CD4-positive, alpha-beta T cell (primary cell): ENCODE data around the gene BTBD19. TPM values are rescaled to one million over a fixed set of nuclear protein-coding genes. Genes with fewer than 3 reads are reported as not detected.

ENCODE experiments used
- ATAC-seq: fragments of 200-7000 bp; cut with Tn5 transposase; one replicate; pipeline ENCODE4 v1.10.0; 2022; ENCODE audit warnings: mild to moderate bottlenecking; ENCODE audit not compliant: poor library complexity
- CTCF ChIA-PET: fragments of 350-600 bp; sonication (Branson Sonifier 250); formaldehyde crosslinking; loops from one replicate; lab custom pipeline; 2021; ENCODE audit warnings: antibody characterized with exemption, inconsistent platforms; lab: Charles Lee
- POLR2A ChIA-PET: fragments of 350-600 bp; sonication (Branson Sonifier 250); formaldehyde crosslinking; loops from one replicate; lab custom pipeline; 2021; ENCODE audit warnings: antibody characterized with exemption, inconsistent platforms; lab: Charles Lee
- DNase-seq, 14 experiments: peaks; one replicate each; pipeline ENCODE4 v3.0.0-alpha.2; 2013 to 2020; ENCODE audit warnings: mixed read lengths in 2 of 14
- H3K27ac ChIP-seq, 2 donors: one replicate each; pipeline versions ENCODE4 v1.5.1 to v1.7.0; 2013; ENCODE audit warnings: low read length in 2 of 2, low read depth in 1 of 2, mild to moderate bottlenecking in 1 of 2
- H3K27me3 ChIP-seq, 2 experiments: 1 replicate in 1 of 2; 2 replicates in 1 of 2; pipeline versions ENCODE4 v1.6.1 to v1.7.0; 2013; ENCODE audit warnings: low read length in 2 of 2, control low read depth in 1 of 2, mild to moderate bottlenecking in 1 of 2, moderate library complexity in 1 of 2; ENCODE audit not compliant: insufficient read depth in 2 of 2, control insufficient read depth in 1 of 2
- H3K36me3 ChIP-seq: one replicate; pipeline ENCODE4 v1.6.1; 2013; ENCODE audit warnings: low read length, control low read depth; ENCODE audit not compliant: insufficient read depth
- H3K4me1 ChIP-seq: one replicate; pipeline ENCODE4 v1.6.1; 2013; ENCODE audit warnings: low read length, control low read depth; ENCODE audit not compliant: insufficient read depth
- H3K4me3 ChIP-seq: one replicate; pipeline ENCODE4 v1.5.1; 2013; ENCODE audit warnings: mild to moderate bottlenecking, low read length, moderate library complexity
- H3K9me3 ChIP-seq, 2 experiments: 1 replicate in 1 of 2; 2 replicates in 1 of 2; pipeline versions ENCODE4 v1.6.1 to v1.7.0; 2013; ENCODE audit warnings: low read length in 2 of 2, mild to moderate bottlenecking in 2 of 2, control low read depth in 1 of 2, moderate library complexity in 1 of 2; ENCODE audit not compliant: control insufficient read depth in 1 of 2, insufficient read depth in 1 of 2
- H3K27ac Mint-ChIP-seq: one replicate; pipeline ENCODE4 v1.8.0; 2020; ENCODE audit warnings: mixed read lengths
- H3K27me3 Mint-ChIP-seq: one replicate; pipeline ENCODE4 v1.8.0; 2021; ENCODE audit warnings: mixed read lengths
- H3K36me3 Mint-ChIP-seq: one replicate; pipeline ENCODE4 v1.8.0; 2021; ENCODE audit warnings: low read depth, mixed read lengths
- H3K4me1 Mint-ChIP-seq: one replicate; pipeline ENCODE4 v1.8.0; 2021; ENCODE audit warnings: low read depth, mixed read lengths
- H3K4me3 Mint-ChIP-seq: one replicate; pipeline ENCODE4 v1.8.0; 2020; ENCODE audit warnings: mild to moderate bottlenecking, mixed read lengths
- H3K9me3 Mint-ChIP-seq: one replicate; pipeline ENCODE4 v1.8.0; 2020; ENCODE audit warnings: mixed read lengths
- CTCF ChIP-seq: fragments of 200-600 bp; IDR thresholded peaks from one replicate; pipeline ENCODE4 v1.8.0; 2022; ENCODE audit warnings: antibody characterized with exemption, mild to moderate bottlenecking
- intact Hi-C, 2 experiments: fragments of 100-400 bp; cut with DNase I in 1 of 2; cut with micrococcal nuclease in 1 of 2; formaldehyde crosslinking; loops; one replicate each; pipeline versions ENCODE4 v1.15.1 to v1.9.0; 2023 to 2025; cut with DNase I, micrococcal nuclease
- total RNA-seq, 174 experiments: library from RNA in 2 of 174; stranded (reverse) in 2 of 174; gene quantifications; one replicate each; pipeline ENCODE4 v1.2.3 and lab custom pipeline; 2021 to 2026

Gene BTBD19
- total RNA-seq, 2 experiments from 2014 or later, result 35.9 to 36.5 TPM

GRCh38 chr1:44839576-44839975 lies 31.3 kb downstream of the BTBD19 start:
- Histone ChIP-seq H3K27ac (no peak overlapping the region), H3K27me3 (peaks cover 13 to 16% of the 10 kb centered on the region in 2 experiments), H3K9me3 (peaks cover 0 to 3% of the 10 kb centered on the region in 2 experiments), H3K4me3 (no peak overlapping the region), H3K4me1 (peaks cover 20% of the 10 kb centered on the region), H3K36me3 (no peaks in the 10 kb centered on the region)
- Mint-ChIP-seq H3K4me3 (no peak overlapping the region), H3K36me3 (no peaks in the 10 kb centered on the region), H3K4me1 (peaks cover 14% of the 10 kb centered on the region), H3K9me3 (no peaks in the 10 kb centered on the region), H3K27ac (no peak overlapping the region), H3K27me3 (peaks cover 37% of the 10 kb centered on the region)
- no peak for DNase-seq
- POLR2A ChIA-PET, result no interaction called here
- intact Hi-C loops, result loop anchor here (5.0 kb wide), 3 partner anchors 52 to 173 kb away; partner anchors contain the start of genes BEST4 (in 1 of the 2), EIF2B3 (in 1 of the 2), HECTD3 (in 1 of the 2) and UROD (in 1 of the 2)
- CTCF ChIA-PET, result no interaction called here
- no peak for TF ChIP-seq CTCF
- no peak for ATAC-seq

- Mint-ChIP-seq H3K9me3 (no peaks in the 10 kb centered on the region), H3K4me3 (no peak overlapping the region), H3K36me3 (no peaks in the 10 kb centered on the region), H3K27me3 (peaks cover 36% of the 10 kb centered on the region), H3K4me1 (peaks cover 6% of the 10 kb centered on the region), H3K27ac (no peak overlapping the region)
- TF ChIP-seq CTCF, result no peak
- no peak overlapping the region for H3K27ac ChIP-seq
- DNase-seq (no peak), ATAC-seq (peak; percentile 11)
- POLR2A ChIA-PET, result interaction anchor here (0.9 to 1.2 kb wide), 4 partner anchors 11 to 144 kb away, joined by 3 to 5 read pairs (median 4); partner anchors contain the start of genes EIF2B3 and PLK3
- H3K4me1 ChIP-seq, result peaks cover 12% of the 10 kb centered on the region
- no peaks in the 10 kb centered on the region for H3K36me3 ChIP-seq
- intact Hi-C loops, result no loop called here
- peak overlapping the region; percentile 24 for H3K4me3 ChIP-seq
- H3K9me3 ChIP-seq, result peaks cover 0 to 3% of the 10 kb centered on the region in 2 experiments
- peaks cover 13 to 16% of the 10 kb centered on the region in 2 experiments for H3K27me3 ChIP-seq
- CTCF ChIA-PET, result no interaction called here
Measured at GRCh38 chr1:44842486-44842861, 34.2 kb downstream of the BTBD19 start.

GRCh38 chr1:44842862-44843655 lies 34.7 kb downstream of the BTBD19 start, which contains the start of gene PTCH2:
Gene PTCH2 (minus strand): TSS chr1:44843253. CDS start chr1:44842932, 321 bp downstream.
- DNase-seq, result peak in 4 of 14 experiments; percentile 11 to 42 (median 24)

More at GRCh38 chr1:44842862-44843655, 34.7 kb downstream of the BTBD19 start, which contains the start of gene PTCH2:
- peaks cover 6% of the 10 kb centered on the region for H3K4me1 Mint-ChIP-seq
- Histone ChIP-seq H3K36me3 (no peaks in the 10 kb centered on the region), H3K27ac (no peak within 1 kb of the TSS), H3K9me3 (peaks cover 0 to 3% of the 10 kb centered on the region in 2 experiments), H3K27me3 (peaks cover 13 to 16% of the 10 kb centered on the region in 2 experiments), H3K4me3 (peak within 1 kb of the TSS; percentile 24), H3K4me1 (peaks cover 12% of the 10 kb centered on the region)
- intact Hi-C loops, result no loop called here
- H3K9me3 Mint-ChIP-seq, result no peaks in the 10 kb centered on the region
- H3K27ac Mint-ChIP-seq, result no peak within 1 kb of the TSS
- CTCF ChIA-PET, result no interaction called here
- H3K36me3 Mint-ChIP-seq, result no peaks in the 10 kb centered on the region
- POLR2A ChIA-PET, result interaction anchor here (0.9 to 1.2 kb wide), 4 partner anchors 12 to 143 kb away, joined by 3 to 5 read pairs (median 4); partner anchors contain the start of genes EIF2B3 and PLK3
- no peak for TF ChIP-seq CTCF
- ATAC-seq, result peak; percentile 37
- H3K4me3 Mint-ChIP-seq, result no peak within 1 kb of the TSS
- H3K27me3 Mint-ChIP-seq, result peaks cover 36% of the 10 kb centered on the region
